Esophagus squamous epithelium (tissue), 4 donors: ENCODE results near the gene RAET1L.

Experiments
- POLR2A ChIP-seq, 4 donors: fragments of 450-650 bp; IDR thresholded peaks; one replicate each; pipeline ENCODE4 v1.6.1; 2017; ENCODE audit warnings: antibody characterized with exemption in 4 of 4, mild to moderate bottlenecking in 4 of 4, moderate library complexity in 3 of 4
- TF ChIP-seq, protein P1 (sequence below), 6 experiments: fragments of 450-650 bp in 4 of 6; fragments of 200-600 bp in 2 of 6; sonication (generic) in 2 of 6; IDR thresholded peaks; one replicate each; pipeline ENCODE4 v1.5.1; 2016 to 2019; ENCODE audit warnings: antibody characterized with exemption in 6 of 6, mild to moderate bottlenecking in 4 of 6, moderate library complexity in 4 of 6

DNA sequence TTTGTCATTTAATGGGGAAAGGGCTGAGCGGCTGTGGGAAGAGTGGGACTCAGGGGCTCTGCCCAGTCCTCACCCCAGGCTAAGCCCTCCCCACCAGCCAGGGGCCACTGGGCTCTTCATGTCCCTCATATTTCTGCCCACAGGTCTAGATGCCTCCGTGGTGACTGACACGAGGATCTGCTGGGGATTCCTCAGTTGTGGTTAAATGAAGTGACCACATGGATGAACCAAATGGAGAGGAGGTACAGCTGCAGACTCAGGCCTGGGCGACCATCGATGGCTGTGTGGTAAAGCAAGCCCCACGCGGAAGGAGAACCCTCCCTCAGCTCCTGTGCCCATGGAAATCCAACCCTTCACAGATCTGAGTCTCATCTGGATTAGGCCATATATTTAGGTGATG lies 29.4 kb downstream of the RAET1L start:
- TF ChIP-seq POLR2A (IDR thresholded peaks at IDR 0.05) = no peak
- TF ChIP-seq, protein P1, sequence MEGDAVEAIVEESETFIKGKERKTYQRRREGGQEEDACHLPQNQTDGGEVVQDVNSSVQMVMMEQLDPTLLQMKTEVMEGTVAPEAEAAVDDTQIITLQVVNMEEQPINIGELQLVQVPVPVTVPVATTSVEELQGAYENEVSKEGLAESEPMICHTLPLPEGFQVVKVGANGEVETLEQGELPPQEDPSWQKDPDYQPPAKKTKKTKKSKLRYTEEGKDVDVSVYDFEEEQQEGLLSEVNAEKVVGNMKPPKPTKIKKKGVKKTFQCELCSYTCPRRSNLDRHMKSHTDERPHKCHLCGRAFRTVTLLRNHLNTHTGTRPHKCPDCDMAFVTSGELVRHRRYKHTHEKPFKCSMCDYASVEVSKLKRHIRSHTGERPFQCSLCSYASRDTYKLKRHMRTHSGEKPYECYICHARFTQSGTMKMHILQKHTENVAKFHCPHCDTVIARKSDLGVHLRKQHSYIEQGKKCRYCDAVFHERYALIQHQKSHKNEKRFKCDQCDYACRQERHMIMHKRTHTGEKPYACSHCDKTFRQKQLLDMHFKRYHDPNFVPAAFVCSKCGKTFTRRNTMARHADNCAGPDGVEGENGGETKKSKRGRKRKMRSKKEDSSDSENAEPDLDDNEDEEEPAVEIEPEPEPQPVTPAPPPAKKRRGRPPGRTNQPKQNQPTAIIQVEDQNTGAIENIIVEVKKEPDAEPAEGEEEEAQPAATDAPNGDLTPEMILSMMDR (IDR thresholded peaks at IDR 0.05) = no peak
